Panc1 (cell line): ENCODE measurements around the gene REN. TPM values are rescaled to one million over a fixed set of nuclear protein-coding genes. Genes with fewer than 3 reads are reported as not detected.

Source experiments
- ATAC-seq: fragments of 200-7000 bp; cut with Tn5 transposase; 2 replicates; pipeline ENCODE4 v1.9.1; 2020; ENCODE audit warnings: mild to moderate bottlenecking, moderate library complexity
- BruUV-seq: library from RNA; stranded (reverse); fragments of 400-500 nt; replicated peaks from 2 replicates; lab custom pipeline; 2021; lab: Mats Ljungman, UMichigan
- CTCF ChIA-PET: fragments of 300-600 bp; sonication (Branson Sonifier 250); formaldehyde crosslinking; loops from one replicate; lab custom pipeline; 2022; ENCODE audit warnings: antibody characterized with exemption; lab: Charles Lee
- POLR2A ChIA-PET: fragments of 300-600 bp; sonication (Branson Sonifier 250); formaldehyde crosslinking; loops from one replicate; lab custom pipeline; 2022; ENCODE audit warnings: antibody characterized with exemption; lab: Charles Lee
- DNase-seq: peaks from one replicate; pipeline ENCODE4 v3.0.0-alpha.2; 2010; ENCODE audit warnings: low read depth, low spot score
- H3K27ac ChIP-seq: 2 replicates; pipeline ENCODE4 v1.5.1; 2011; ENCODE audit warnings: mild to moderate bottlenecking, low read length, inconsistent platforms
- H3K27me3 ChIP-seq: fragments of 200-500 bp; sonication (Bioruptor generic); 2 replicates; pipeline ENCODE4 v1.6.0; 2014; ENCODE audit warnings: low read length, inconsistent platforms; ENCODE audit not compliant: control insufficient read depth, insufficient read depth
- H3K36me3 ChIP-seq: fragments of 200-500 bp; sonication (Bioruptor generic); 2 replicates; pipeline ENCODE4 v1.5.1; 2014; ENCODE audit warnings: inconsistent platforms, mild to moderate bottlenecking, low read length, moderate library complexity; ENCODE audit not compliant: control insufficient read depth, insufficient read depth
- H3K4me1 ChIP-seq: 2 replicates; pipeline ENCODE4 v1.5.1; 2011; ENCODE audit warnings: inconsistent platforms, mild to moderate bottlenecking, low read length, moderate library complexity; ENCODE audit not compliant: control insufficient read depth, insufficient read depth
- H3K4me3 ChIP-seq, 2 experiments: 2 replicates each; pipeline ENCODE4 v1.5.1; 2011 to 2012; ENCODE audit warnings: low read depth in 2 of 2, low read length in 2 of 2, mild to moderate bottlenecking in 2 of 2, inconsistent platforms in 1 of 2, moderate library complexity in 1 of 2
- H3K9me3 ChIP-seq: fragments of 200-500 bp; sonication (Bioruptor generic); 2 replicates; pipeline ENCODE4 v1.5.1; 2014; ENCODE audit warnings: low read depth, mild to moderate bottlenecking, inconsistent platforms, low read length, moderate library complexity; ENCODE audit not compliant: control insufficient read depth, insufficient read depth
- CTCF ChIP-seq: fragments of 450-650 bp; IDR thresholded peaks from 2 replicates; pipeline ENCODE4 v1.5.1; 2017; ENCODE audit warnings: mild to moderate bottlenecking
- POLR2AphosphoS5 ChIP-seq: IDR thresholded peaks from 2 replicates; pipeline ENCODE4 v1.6.1; 2012; ENCODE audit warnings: mild to moderate bottlenecking, low read depth, low read length, moderate library complexity
- REST ChIP-seq, 2 experiments: IDR thresholded peaks; 2 replicates each; pipeline ENCODE4 v1.6.1; 2011 to 2012; ENCODE audit warnings: low read depth in 2 of 2, control low read depth in 1 of 2, low read length in 1 of 2, mild to moderate bottlenecking in 1 of 2, moderate library complexity in 1 of 2; ENCODE audit not compliant: insufficient read depth in 1 of 2
- SIN3A ChIP-seq: IDR thresholded peaks from 2 replicates; pipeline ENCODE4 v1.6.1; 2012; ENCODE audit warnings: low read depth, mild to moderate bottlenecking, low read length, moderate library complexity, borderline replicate concordance; ENCODE audit not compliant: insufficient read depth
- TCF7L2 ChIP-seq: IDR thresholded peaks from 2 replicates; pipeline ENCODE4 v1.6.1; 2011; ENCODE audit warnings: mild to moderate bottlenecking, low read depth, low read length, inconsistent platforms
- in situ Hi-C: cut with HindIII; loops from 2 replicates; pipeline ENCODE4 v1.10.0; 2016; ENCODE audit warnings: low sequenced_read_pairs, low pct_unique_long_range_greater_than_20kb
- intact Hi-C: fragments of 100-400 bp; cut with micrococcal nuclease; formaldehyde crosslinking; loops from one replicate; pipeline ENCODE4 v1.10.0; 2022; ENCODE audit not compliant: unreplicated experiment
- total RNA-seq: library from RNA; stranded (reverse); gene quantifications from one replicate; pipeline ENCODE4 v1.2.1, GENCODE V29; 2021; ENCODE audit not compliant: unreplicated experiment

REN gene
- total RNA-seq, 1 experiment from 2014 or later: not detected

- no peaks in the 10 kb centered on the region for H3K36me3 ChIP-seq
- H3K4me1 ChIP-seq: no peaks in the 10 kb centered on the region
- ChIA-PET POLR2A (no interaction called here), CTCF (no interaction called here)
- TF ChIP-seq POLR2AphosphoS5 (no peak), CTCF (no peak), REST (IDR thresholded peaks at IDR 0.05; ENCODE audit: insufficient read depth in 1 of 2, low read depth in 2 of 2, low read length in 1 of 2) (no peak), SIN3A (no peak), TCF7L2 (no peak)
- DNase-seq: no peak
- H3K27me3 ChIP-seq: 0 out of 2 replicates have a peak, but pooled peaks cover 2% of the 10 kb centered on the region
- intact Hi-C loops (no loop called here), in situ Hi-C loops (no loop called here)
- no peak within 1 kb of the TSS for H3K27ac ChIP-seq
- H3K4me3 ChIP-seq: no peak within 1 kb of the TSS
- no TSS peak for BruUV-seq
- H3K9me3 ChIP-seq: no peaks in the 10 kb centered on the region
- ATAC-seq: no peak
Measured at GRCh38 chr1:204196068-204196795, 30.1 kb upstream of the REN start, which contains the start of gene KISS1. TSS of gene KISS1 (minus strand) at chr1:204196491. CDS start at chr1:204192876, 3,615 bp downstream.

- BruUV-seq: no TSS peak
Measured at GRCh38 chr1:204194771-204195170, 28.6 kb upstream of the REN start.

More at GRCh38 chr1:204194771-204195170, 28.6 kb upstream of the REN start:
- TF ChIP-seq SIN3A: no peak
- no peak for TF ChIP-seq REST (IDR thresholded peaks at IDR 0.05; ENCODE audit: insufficient read depth in 1 of 2, low read depth in 2 of 2, low read length in 1 of 2)
- no peak for TF ChIP-seq POLR2AphosphoS5
- TF ChIP-seq TCF7L2: no peak
- TF ChIP-seq CTCF: no peak
- no peak for ATAC-seq
- in situ Hi-C loops: no loop called here
- H3K4me3 ChIP-seq: no peak overlapping the region
- no peak overlapping the region for H3K27ac ChIP-seq
- H3K27me3 ChIP-seq: peaks cover 3% of the 10 kb centered on the region
- H3K36me3 ChIP-seq: no peaks in the 10 kb centered on the region
- no peaks in the 10 kb centered on the region for H3K9me3 ChIP-seq
- H3K4me1 ChIP-seq: no peaks in the 10 kb centered on the region
- ChIA-PET POLR2A (interaction anchor here (0.6 kb wide), 1 partner anchor 470 kb away, joined by 4 read pairs; no protein-coding TSS in a partner anchor), CTCF (no interaction called here)
- no peak for DNase-seq
- intact Hi-C loops: no loop called here
